ENCODE results near the gene SGF29.
"Not testable (repeated sequence)": the region's sequence is repeated elsewhere in the genome, so short reads cannot be mapped to it uniquely, and the experiment has no call there.

GRCh38 chr16:28639959-28640358 is 86.2 kb downstream of the SGF29 start:
- not testable (repeated sequence) for TF ChIP-seq HOMEZ (CRISPR knock-in tag; IDR thresholded peaks at IDR 0.05); ARID3B (CRISPR knock-in tag; IDR thresholded peaks at IDR 0.05; ENCODE audit: borderline replicate concordance); ZNF644 (tag; IDR thresholded peaks at IDR 0.05; ENCODE audit: low read depth); NFE2L1 (tag; IDR thresholded peaks at IDR 0.05; ENCODE audit: borderline replicate concordance, low read depth); TFAM (CRISPR knock-in tag; conservative IDR thresholded peaks at IDR 0.05)
- TF ChIP-seq, protein P1, sequence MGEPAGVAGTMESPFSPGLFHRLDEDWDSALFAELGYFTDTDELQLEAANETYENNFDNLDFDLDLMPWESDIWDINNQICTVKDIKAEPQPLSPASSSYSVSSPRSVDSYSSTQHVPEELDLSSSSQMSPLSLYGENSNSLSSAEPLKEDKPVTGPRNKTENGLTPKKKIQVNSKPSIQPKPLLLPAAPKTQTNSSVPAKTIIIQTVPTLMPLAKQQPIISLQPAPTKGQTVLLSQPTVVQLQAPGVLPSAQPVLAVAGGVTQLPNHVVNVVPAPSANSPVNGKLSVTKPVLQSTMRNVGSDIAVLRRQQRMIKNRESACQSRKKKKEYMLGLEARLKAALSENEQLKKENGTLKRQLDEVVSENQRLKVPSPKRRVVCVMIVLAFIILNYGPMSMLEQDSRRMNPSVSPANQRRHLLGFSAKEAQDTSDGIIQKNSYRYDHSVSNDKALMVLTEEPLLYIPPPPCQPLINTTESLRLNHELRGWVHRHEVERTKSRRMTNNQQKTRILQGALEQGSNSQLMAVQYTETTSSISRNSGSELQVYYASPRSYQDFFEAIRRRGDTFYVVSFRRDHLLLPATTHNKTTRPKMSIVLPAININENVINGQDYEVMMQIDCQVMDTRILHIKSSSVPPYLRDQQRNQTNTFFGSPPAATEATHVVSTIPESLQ (CRISPR knock-in tag; IDR thresholded peaks at IDR 0.05): not testable (repeated sequence)
